Activated CD4-positive, alpha-beta T cell treated with anti-CD3 and anti-CD28 coated beads, Interleukin-2, amount 10 ng/mL, durations not matched to agents 7 days and 5 days (primary cell): ENCODE measurements around the gene ZNF675. TPM values are rescaled to one million over a fixed set of nuclear protein-coding genes. Genes with fewer than 3 reads are reported as not detected.
"Not testable (repeated sequence)": the region's sequence is repeated elsewhere in the genome, so short reads cannot be mapped to it uniquely, and the experiment has no call there.

ENCODE experiments used
- CTCF ChIA-PET: fragments of 350-600 bp; sonication (Branson Sonifier 250); formaldehyde crosslinking; loops from one replicate; lab custom pipeline; 2021; ENCODE audit warnings: antibody characterized with exemption; lab: Charles Lee
- POLR2A ChIA-PET: fragments of 350-600 bp; sonication (Branson Sonifier 250); formaldehyde crosslinking; loops from one replicate; lab custom pipeline; 2021; ENCODE audit warnings: antibody characterized with exemption; lab: Charles Lee
- DNase-seq: peaks from one replicate; pipeline ENCODE4 v3.0.0-alpha.2; 2020
- H3K27ac Mint-ChIP-seq: one replicate; pipeline ENCODE4 v1.8.0; 2021; ENCODE audit warnings: mild to moderate bottlenecking, moderate library complexity, mixed read lengths
- H3K27me3 Mint-ChIP-seq: one replicate; pipeline ENCODE4 v1.8.0; 2021; ENCODE audit warnings: mixed read lengths
- H3K36me3 Mint-ChIP-seq: one replicate; pipeline ENCODE4 v1.8.0; 2021; ENCODE audit warnings: low read depth, mixed read lengths
- H3K4me1 Mint-ChIP-seq: one replicate; pipeline ENCODE4 v1.8.0; 2021; ENCODE audit warnings: mixed read lengths
- H3K4me3 Mint-ChIP-seq: one replicate; pipeline ENCODE4 v1.8.0; 2021; ENCODE audit warnings: mild to moderate bottlenecking, moderate library complexity, mixed read lengths
- H3K9me3 Mint-ChIP-seq: one replicate; pipeline ENCODE4 v1.8.0; 2021; ENCODE audit warnings: mixed read lengths
- total RNA-seq, 2 experiments: library from RNA; stranded (reverse); gene quantifications; one replicate each; pipeline ENCODE4 v1.2.3, GENCODE V29; 2021

Gene ZNF675
- total RNA-seq, 2 experiments from 2014 or later: 20.9 to 25.5 TPM

DNA sequence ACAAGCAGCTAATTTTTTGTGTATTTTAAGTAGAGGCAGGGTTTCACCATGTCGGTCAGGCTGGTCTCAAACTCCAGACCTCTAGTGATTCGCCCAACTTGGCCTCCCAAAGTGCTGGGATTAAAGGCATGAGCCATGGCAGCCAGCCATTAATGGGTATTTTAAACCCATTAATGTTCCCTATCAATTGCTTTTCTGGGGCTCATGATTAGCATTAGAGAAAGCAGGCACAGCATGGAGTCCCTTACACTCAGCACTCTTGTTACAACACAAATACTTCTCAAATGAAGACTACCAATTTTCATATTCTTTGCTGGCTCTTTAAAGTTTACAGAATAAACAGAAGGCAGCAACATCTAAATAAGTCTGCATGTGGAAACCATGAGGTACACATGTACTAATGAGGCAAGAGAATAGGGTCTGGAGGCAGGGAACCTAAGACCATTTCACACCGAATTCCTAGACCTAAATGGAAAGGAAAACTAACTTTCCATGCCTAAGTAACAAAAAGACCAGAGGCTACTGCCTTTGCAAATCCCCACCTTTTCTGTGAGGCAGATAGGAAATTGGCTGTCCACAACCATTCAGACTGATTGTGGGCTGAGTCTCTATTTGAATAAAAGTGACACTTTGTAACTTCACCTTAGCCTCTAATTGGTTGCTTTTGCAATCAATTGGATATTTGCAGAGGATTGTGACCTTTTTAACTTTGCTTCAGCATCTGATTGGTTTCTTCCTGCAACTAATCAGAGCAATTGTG is 21.2 kb downstream of the ZNF675 start:
- Mint-ChIP-seq H3K4me1 (no peaks in the 10 kb centered on the region), H3K9me3 (peaks cover 52% of the 10 kb centered on the region), H3K36me3 (peaks cover 85% of the 10 kb centered on the region), H3K27me3 (no peaks in the 10 kb centered on the region), H3K27ac (no peak overlapping the region), H3K4me3 (no peak overlapping the region)
- ChIA-PET POLR2A (no interaction called here), CTCF (no interaction called here)
- no peak for DNase-seq

DNA sequence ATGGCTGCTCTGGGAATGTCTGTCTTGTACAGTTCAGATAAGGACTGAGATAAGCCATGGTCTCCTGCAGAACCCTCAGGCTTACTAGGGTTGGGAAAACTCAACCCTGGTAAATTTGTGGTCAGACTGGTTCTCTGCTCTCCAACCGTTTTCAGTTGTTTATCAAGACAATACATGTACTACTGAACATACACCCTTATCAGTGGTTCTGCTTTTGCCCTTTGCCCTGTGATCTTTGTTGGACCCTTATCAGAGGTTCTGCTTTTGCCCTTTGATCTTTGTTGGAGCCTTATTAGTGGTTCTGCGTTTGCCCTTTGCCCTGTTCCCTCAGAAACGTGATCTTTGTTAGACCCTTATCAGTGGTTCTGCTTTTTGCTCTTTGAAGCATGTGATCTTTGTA is 37.2 kb downstream of the ZNF675 start:
- DNase-seq, H3K27me3 Mint-ChIP-seq, H3K27ac Mint-ChIP-seq, POLR2A ChIA-PET, H3K4me1 Mint-ChIP-seq, CTCF ChIA-PET, H3K4me3 Mint-ChIP-seq: not testable (repeated sequence)
- Mint-ChIP-seq H3K9me3 (peaks cover 49% of the 10 kb centered on the region), H3K36me3 (peaks cover 28% of the 10 kb centered on the region)

Other genes starting within 250 kb of the ZNF675 start
- gene ZNF681, start 71.7 kb upstream of the ZNF675 start, total RNA-seq: 1 to 10 TPM; 4.6 to 5.2 TPM
- gene ZNF726, start 227.7 kb upstream of the ZNF675 start, total RNA-seq: 10 to 100 TPM; 14.8 to 17.5 TPM